ENCODE data around the gene SHROOM1. TPM values are rescaled to one million over a fixed set of nuclear protein-coding genes. Genes with fewer than 3 reads are reported as not detected.

SHROOM1 gene
- total RNA-seq, 1 donor from 2014 or later: 4.5 TPM

- TF ChIP-seq CTCF (IDR thresholded peaks at IDR 0.05): no peak
- H3K27ac Mint-ChIP-seq (ENCODE audit: unreplicated experiment): no peak overlapping the region
- no peaks in the 10 kb centered on the region for H3K27me3 Mint-ChIP-seq (ENCODE audit: unreplicated experiment)
- DNase-seq (ENCODE audit: extremely low spot score, unreplicated experiment): no peak
- no peak overlapping the region for H3K4me3 Mint-ChIP-seq (ENCODE audit: unreplicated experiment)
- H3K36me3 Mint-ChIP-seq (ENCODE audit: unreplicated experiment): no peaks in the 10 kb centered on the region
- peaks cover 14% of the 10 kb centered on the region for H3K4me1 Mint-ChIP-seq (ENCODE audit: unreplicated experiment)
- no peaks in the 10 kb centered on the region for H3K9me3 Mint-ChIP-seq (ENCODE audit: unreplicated experiment)
These were observed 2.3 kb downstream of the SHROOM1 start for GRCh38 chr5:132827943-132828673.

GRCh38 chr5:132826424-132827082 lies 3.9 kb downstream of the SHROOM1 start:
- TF ChIP-seq CTCF (IDR thresholded peaks at IDR 0.05): no peak
- no peak for DNase-seq (ENCODE audit: extremely low spot score, unreplicated experiment)
- no peak overlapping the region for H3K4me3 Mint-ChIP-seq (ENCODE audit: unreplicated experiment)
- no peaks in the 10 kb centered on the region for H3K36me3 Mint-ChIP-seq (ENCODE audit: unreplicated experiment)
- no peaks in the 10 kb centered on the region for H3K9me3 Mint-ChIP-seq (ENCODE audit: unreplicated experiment)
- H3K4me1 Mint-ChIP-seq (ENCODE audit: unreplicated experiment): peaks cover 19% of the 10 kb centered on the region
- H3K27ac Mint-ChIP-seq (ENCODE audit: unreplicated experiment): no peak overlapping the region
- no peaks in the 10 kb centered on the region for H3K27me3 Mint-ChIP-seq (ENCODE audit: unreplicated experiment)

- no peak for TF ChIP-seq CTCF (IDR thresholded peaks at IDR 0.05)
- Mint-ChIP-seq H3K36me3 (ENCODE audit: unreplicated experiment) (no peaks in the 10 kb centered on the region), H3K4me3 (ENCODE audit: unreplicated experiment) (no peak overlapping the region), H3K9me3 (ENCODE audit: unreplicated experiment) (no peaks in the 10 kb centered on the region), H3K27ac (ENCODE audit: unreplicated experiment) (no peak overlapping the region), H3K4me1 (ENCODE audit: unreplicated experiment) (peaks cover 16% of the 10 kb centered on the region), H3K27me3 (ENCODE audit: unreplicated experiment) (no peaks in the 10 kb centered on the region)
- DNase-seq (ENCODE audit: extremely low spot score, unreplicated experiment): no peak
These were observed 4.5 kb downstream of the SHROOM1 start for GRCh38 chr5:132825834-132826391.

- Mint-ChIP-seq H3K27me3 (ENCODE audit: unreplicated experiment) (no peaks in the 10 kb centered on the region), H3K9me3 (ENCODE audit: unreplicated experiment) (no peaks in the 10 kb centered on the region), H3K4me3 (ENCODE audit: unreplicated experiment) (no peak overlapping the region), H3K4me1 (ENCODE audit: unreplicated experiment) (peaks cover 17% of the 10 kb centered on the region), H3K36me3 (ENCODE audit: unreplicated experiment) (no peaks in the 10 kb centered on the region), H3K27ac (ENCODE audit: unreplicated experiment) (no peak overlapping the region)
- no peak for DNase-seq (ENCODE audit: extremely low spot score, unreplicated experiment)
- no peak for TF ChIP-seq CTCF (IDR thresholded peaks at IDR 0.05)
These were observed 5.2 kb downstream of the SHROOM1 start for GRCh38 chr5:132825033-132825833.

Measured in osteocyte (in vitro differentiated cells).